Measurements from ENCODE around the gene UNC5A. TPM values are rescaled to one million over a fixed set of nuclear protein-coding genes. Genes with fewer than 3 reads are reported as not detected.

Gene UNC5A
- total RNA-seq, 1 donor from 2014 or later, result 0.34 TPM

- DNase-seq, result no peak
Measured at GRCh38 chr5:176822041-176822792, 11.9 kb downstream of the UNC5A start.

GRCh38 chr5:176822793-176823481 lies 12.6 kb downstream of the UNC5A start:
- DNase-seq, result no peak

GRCh38 chr5:176823869-176824412 lies 13.6 kb downstream of the UNC5A start:
- DNase-seq, result no peak

- DNase-seq, result no peak
Measured at GRCh38 chr5:176824604-176825003, 14.2 kb downstream of the UNC5A start.

DNA sequence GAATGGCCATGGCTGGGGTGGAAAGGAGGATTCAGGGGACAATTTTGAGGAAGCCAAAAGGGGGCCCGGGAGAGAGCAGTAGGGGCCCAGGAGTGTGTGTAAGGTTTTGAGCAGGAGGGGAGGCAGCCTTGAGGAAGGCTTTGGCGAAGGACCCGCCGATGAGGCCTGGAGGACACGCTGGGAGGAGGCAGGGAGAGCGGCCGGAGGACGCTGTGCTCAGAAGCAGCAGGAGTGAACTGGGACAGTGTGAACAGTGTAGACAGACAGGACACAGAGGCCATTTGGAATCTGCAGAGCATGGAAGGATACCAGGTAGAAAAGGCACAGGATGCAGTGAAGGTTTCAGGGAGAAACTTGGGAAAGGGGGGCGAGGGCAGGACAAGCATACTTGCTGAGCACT lies 14.9 kb downstream of the UNC5A start:
- DNase-seq, result no peak

DNA sequence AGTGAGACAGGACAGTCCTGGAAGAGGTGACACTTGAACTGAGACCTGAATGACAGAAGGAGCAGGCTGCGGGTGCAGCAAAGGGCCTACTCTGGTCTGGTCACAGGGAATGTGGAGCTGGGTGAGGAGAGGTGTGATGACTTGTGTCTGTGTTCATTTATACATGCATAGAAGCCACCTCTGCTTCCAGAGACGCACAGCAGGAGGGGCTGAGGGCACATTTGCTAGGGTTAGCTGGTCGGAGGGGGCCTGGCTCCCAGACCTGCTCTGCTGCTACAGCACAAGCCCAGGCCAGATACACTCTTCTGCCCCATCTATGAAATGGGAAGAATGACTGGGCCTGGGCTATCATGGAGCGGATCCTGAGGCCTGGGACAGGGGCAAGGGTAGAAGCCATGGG lies 15.6 kb downstream of the UNC5A start:
- no peak for DNase-seq

GRCh38 chr5:176827736-176828414 lies 17.5 kb downstream of the UNC5A start:
- no peak for DNase-seq

- DNase-seq, result no peak
Measured at GRCh38 chr5:176829320-176829719, 19.0 kb downstream of the UNC5A start.

- no peak for DNase-seq
Measured at GRCh38 chr5:176830422-176830994, 20.1 kb downstream of the UNC5A start.

- DNase-seq, result no peak
Measured at GRCh38 chr5:176830995-176831423, 20.6 kb downstream of the UNC5A start.

GRCh38 chr5:176831425-176831824 lies 21.1 kb downstream of the UNC5A start:
- DNase-seq, result no peak

DNA sequence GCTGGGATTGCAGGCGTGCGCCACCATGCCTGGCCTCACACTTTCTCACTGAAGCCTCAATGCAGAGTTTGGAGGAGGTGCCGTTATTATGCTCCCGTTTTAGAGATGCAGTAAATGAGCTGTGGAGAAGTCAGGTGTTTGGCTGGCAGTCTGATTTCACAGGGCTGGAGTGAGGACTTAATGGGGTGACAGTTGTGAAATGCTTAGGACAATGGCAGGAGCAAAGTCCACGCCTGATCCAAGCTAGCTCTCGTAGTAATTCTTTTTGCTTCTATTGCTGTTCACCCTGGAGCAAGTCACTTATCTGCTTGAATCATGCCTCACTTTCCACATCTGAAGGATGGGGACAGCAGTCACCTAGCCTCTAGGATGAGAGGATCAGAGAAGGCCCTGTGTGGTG lies 21.8 kb downstream of the UNC5A start:
- DNase-seq, result no peak

DNA sequence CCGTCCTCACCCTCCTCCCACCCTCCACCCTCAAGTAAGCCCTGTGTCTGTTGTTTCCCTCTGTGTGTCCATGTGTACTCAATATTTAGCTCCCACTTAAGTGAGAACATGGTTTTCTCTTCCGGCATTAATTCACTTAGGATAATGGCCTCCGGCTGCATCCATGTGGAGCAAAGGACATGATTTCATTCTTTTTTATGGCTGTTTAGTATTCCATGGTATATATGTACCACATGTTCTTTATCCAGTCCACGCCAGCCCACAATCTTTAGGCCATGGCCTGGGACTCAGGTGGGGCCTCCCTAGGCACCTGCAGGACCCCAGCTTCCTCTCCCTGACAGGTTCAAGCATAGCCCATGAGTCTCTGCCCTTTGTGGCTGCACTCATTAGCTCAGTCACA lies 22.9 kb downstream of the UNC5A start:
- no peak for DNase-seq

DNA sequence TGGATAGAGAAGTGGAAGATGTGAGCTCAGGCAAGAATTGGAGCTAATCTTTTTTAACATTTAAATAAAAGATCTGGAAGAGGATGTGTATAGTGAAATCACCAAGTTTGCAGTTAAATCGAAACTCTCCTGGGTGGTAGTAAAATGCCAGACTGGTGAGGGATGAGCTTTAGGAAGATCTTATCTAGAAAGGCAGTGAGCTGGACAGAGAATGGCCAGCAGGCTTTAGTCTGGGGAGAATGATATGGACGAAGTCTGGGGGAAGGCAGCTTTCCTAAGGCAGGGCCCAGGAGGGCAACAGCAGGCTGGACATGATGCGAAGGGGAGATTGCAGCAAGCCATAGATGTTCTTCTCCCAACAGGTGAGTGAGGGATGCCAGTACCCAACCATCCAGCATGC lies 25.6 kb downstream of the UNC5A start:
- DNase-seq, result no peak

DNA sequence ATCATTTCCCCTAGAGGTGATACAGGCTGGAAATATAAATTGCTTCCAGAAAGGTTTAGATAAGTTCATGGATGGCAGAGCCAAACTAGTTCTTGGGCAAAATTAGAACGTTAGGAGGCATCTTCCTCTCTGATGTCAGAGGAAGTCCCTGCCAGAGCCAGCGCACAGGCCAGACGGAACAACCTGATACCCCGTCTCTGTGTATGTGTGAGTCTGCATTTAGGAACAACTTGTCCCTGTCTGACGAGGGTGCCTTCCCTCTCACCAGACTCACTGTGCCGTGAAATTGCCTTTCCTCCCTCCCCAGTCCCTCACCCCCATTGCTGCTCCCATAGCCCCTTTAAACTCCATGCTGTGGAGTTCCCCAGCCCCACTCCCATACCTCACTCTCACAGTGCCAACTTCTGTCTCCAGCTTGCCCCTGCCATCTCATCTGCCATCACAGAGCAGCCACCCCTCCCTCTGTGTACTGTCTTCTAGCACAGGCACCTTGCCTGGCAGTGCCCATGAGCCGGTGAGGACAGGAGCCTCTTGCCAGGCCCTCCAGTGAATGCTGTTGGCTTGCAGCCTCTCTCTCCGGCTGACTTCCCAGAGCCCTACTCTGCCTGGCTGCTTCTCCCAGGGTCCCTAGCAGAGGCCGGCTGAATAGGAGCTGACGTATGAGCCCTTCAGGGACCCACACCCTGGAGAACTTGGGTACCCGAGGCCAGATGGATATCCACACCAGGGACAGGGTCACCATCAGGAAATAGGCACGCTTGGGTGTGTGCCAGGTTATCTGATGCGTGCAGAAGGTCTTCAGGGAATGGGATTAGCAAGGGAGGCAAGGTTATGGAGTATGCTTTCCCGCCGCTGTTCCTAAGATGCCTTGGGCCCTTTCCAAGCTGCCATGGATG lies 26.7 kb downstream of the UNC5A start:
- DNase-seq, result no peak

GRCh38 chr5:176837707-176838115 lies 27.4 kb downstream of the UNC5A start:
- DNase-seq, result peak; percentile 95

GRCh38 chr5:176843673-176844072 lies 33.3 kb downstream of the UNC5A start:
- no peak for DNase-seq

GRCh38 chr5:176844281-176844680 lies 33.9 kb downstream of the UNC5A start:
- no peak for DNase-seq

DNA sequence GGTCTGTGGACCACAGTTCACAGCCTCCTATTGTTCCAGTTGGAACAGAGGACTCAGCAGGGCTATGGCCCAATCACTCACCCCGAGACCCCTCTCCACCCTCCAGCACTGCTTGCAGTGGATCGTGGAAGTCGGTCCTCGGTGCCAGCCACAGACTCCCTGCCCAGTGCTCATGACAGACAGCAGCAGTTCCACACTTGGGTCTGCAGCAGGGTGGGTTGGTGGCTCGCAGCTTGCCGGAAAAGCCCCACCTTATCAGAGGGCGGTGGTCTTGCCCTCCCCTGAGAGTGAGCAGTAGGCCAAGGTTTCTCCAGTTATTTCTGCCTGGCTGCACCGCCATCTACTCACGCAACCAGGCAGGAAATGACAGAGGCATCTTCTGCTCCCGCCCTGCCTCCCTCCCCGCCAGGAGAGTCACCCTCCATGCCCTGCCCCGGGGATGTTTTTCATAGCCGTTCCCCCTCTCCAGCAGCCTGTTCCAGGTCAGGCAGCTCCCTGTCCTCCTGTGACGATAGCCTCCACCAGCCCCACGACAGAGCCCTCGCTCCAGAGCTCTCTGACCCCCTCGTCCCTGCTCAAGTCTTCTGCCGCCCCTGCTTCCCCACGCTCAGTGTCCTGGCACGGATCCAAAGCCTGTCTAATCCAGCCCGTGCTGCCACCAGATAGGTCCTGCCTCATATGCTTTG lies 34.5 kb downstream of the UNC5A start:
- DNase-seq, result no peak

GRCh38 chr5:176845392-176845713 lies 35.0 kb downstream of the UNC5A start:
- DNase-seq, result no peak

DNA sequence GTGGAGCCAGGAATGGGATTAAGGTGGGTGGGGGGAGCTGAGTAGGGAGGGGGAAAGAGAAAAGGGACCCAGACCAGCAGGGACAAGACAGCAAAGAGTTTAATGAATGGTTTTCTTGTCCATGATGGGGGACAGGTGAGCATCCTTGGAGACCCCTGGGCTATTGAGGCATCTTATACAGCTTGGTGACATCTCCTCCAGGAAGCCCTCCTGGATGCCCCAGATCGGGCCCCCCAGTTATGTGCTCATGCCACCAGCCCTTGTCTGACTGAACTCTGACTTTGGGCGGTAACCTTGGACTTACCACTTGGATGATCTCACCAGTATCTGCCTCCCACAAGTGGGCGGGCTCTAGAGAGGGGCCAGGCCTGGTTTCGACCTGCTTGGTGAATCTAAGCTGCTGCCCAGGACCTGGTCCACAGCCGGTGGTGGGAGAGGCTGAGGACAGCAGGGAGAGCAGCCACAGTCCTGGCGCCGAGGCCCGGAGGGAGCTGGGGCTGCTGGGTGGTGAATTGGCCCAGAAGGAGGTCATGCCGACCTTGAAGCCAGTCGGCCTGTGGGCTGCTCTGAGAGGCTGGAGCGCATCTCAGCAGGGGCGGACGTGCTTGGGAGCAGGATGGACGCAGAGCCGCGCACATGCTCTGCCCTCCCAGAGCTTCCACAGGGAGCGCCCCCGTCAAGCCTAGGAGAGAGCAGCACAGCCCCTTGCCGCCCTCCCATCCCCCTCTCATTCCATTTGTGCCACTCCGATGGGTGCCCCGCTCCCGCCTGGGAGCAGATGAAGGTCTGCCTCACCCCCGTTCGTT lies 36.2 kb downstream of the UNC5A start:
- no peak for DNase-seq

Data from dermis blood vessel endothelial cell (primary cell).